Neural progenitor cell (in vitro differentiated cells): ENCODE measurements around the gene ZNF618. TPM values are rescaled to one million over a fixed set of nuclear protein-coding genes. Genes with fewer than 3 reads are reported as not detected.
A peak's percentile ranks its signal among the peaks of the same experiment; 100 is the strongest.

Experiments used
- DNase-seq: peaks from one replicate; pipeline ENCODE4 v3.0.0-alpha.2; 2016; ENCODE audit warnings: low spot score
- H2AFZ ChIP-seq: fragments of 200-600 bp; sonication (generic); replicated peaks from 2 replicates; pipeline ENCODE4 v1.6.1; 2016; ENCODE audit warnings: antibody characterized with exemption
- H3F3A ChIP-seq: fragments of 200-600 bp; sonication (generic); 2 replicates; pipeline ENCODE4 v1.6.1; 2016; ENCODE audit warnings: antibody characterized with exemption, low read depth
- H3K27ac ChIP-seq: fragments of 200-600 bp; sonication (generic); 2 replicates; pipeline ENCODE4 v1.5.1; 2016; ENCODE audit warnings: mild to moderate bottlenecking
- H3K27me3 ChIP-seq: fragments of 200-600 bp; sonication (generic); 2 replicates; pipeline ENCODE4 v1.6.1; 2016; ENCODE audit warnings: mild to moderate bottlenecking, moderate library complexity
- H3K36me3 ChIP-seq: fragments of 200-600 bp; sonication (generic); 2 replicates; pipeline ENCODE4 v1.5.1; 2016
- H3K4me1 ChIP-seq: fragments of 200-600 bp; sonication (generic); 2 replicates; pipeline ENCODE4 v1.6.1; 2016; ENCODE audit warnings: mixed run types
- H3K4me2 ChIP-seq: fragments of 200-600 bp; sonication (generic); 2 replicates; pipeline ENCODE4 v1.6.1; 2016
- H3K4me3 ChIP-seq: fragments of 200-600 bp; sonication (generic); 2 replicates; pipeline ENCODE4 v1.5.1; 2016
- H3K79me2 ChIP-seq: fragments of 200-600 bp; sonication (generic); 2 replicates; pipeline ENCODE4 v1.6.1; 2016; ENCODE audit warnings: low read depth
- H3K9ac ChIP-seq: fragments of 200-600 bp; sonication (generic); 2 replicates; pipeline ENCODE4 v1.6.1; 2016
- H3K9me3 ChIP-seq: fragments of 200-600 bp; sonication (generic); 2 replicates; pipeline ENCODE4 v1.5.1; 2016; ENCODE audit warnings: low read depth
- H4K20me1 ChIP-seq: fragments of 200-600 bp; sonication (generic); 2 replicates; pipeline ENCODE4 v1.6.1; 2016; ENCODE audit warnings: low read depth
- H3K27ac Mint-ChIP-seq: 3 replicates; pipeline ENCODE4 v1.8.0; 2021; ENCODE audit warnings: mixed read lengths
- H3K27me3 Mint-ChIP-seq: 2 replicates; pipeline ENCODE4 v1.8.0; 2022; ENCODE audit warnings: low read depth, mild to moderate bottlenecking, inconsistent platforms, moderate library complexity, mixed read lengths; ENCODE audit not compliant: insufficient read depth
- H3K36me3 Mint-ChIP-seq: 3 replicates; pipeline ENCODE4 v1.8.0; 2021; ENCODE audit warnings: mixed read lengths
- H3K4me1 Mint-ChIP-seq: 3 replicates; pipeline ENCODE4 v1.8.0; 2021; ENCODE audit warnings: mixed read lengths
- H3K4me3 Mint-ChIP-seq: 3 replicates; pipeline ENCODE4 v1.8.0; 2021; ENCODE audit warnings: mild to moderate bottlenecking, moderate library complexity, mixed read lengths
- H3K9me3 Mint-ChIP-seq: 3 replicates; pipeline ENCODE4 v1.8.0; 2020; ENCODE audit warnings: mixed read lengths
- EZH2 ChIP-seq: fragments of 200-600 bp; sonication (generic); IDR thresholded peaks from 2 replicates; pipeline ENCODE4 v1.6.1; 2017; ENCODE audit warnings: antibody characterized with exemption, mild to moderate bottlenecking, moderate library complexity
- EZH2phosphoT487 ChIP-seq: fragments of 200-600 bp; sonication (generic); IDR thresholded peaks from 2 replicates; pipeline ENCODE4 v1.6.1; 2017; ENCODE audit warnings: antibody characterized with exemption
- total RNA-seq: library from RNA; depleted of rRNA; stranded (reverse); fragments of >200 nt; gene quantifications from 2 replicates; pipeline ENCODE4 v1.2.3, GENCODE V29; 2015; ENCODE audit warnings: low replicate concordance
- TF ChIP-seq, protein P1 (sequence below): fragments of 200-600 bp; sonication (generic); IDR thresholded peaks from 2 replicates; pipeline ENCODE4 v1.5.1; 2017; ENCODE audit warnings: antibody characterized with exemption, mild to moderate bottlenecking

The ZNF618 gene
- total RNA-seq, 1 donor from 2014 or later = 10.5 TPM

DNA sequence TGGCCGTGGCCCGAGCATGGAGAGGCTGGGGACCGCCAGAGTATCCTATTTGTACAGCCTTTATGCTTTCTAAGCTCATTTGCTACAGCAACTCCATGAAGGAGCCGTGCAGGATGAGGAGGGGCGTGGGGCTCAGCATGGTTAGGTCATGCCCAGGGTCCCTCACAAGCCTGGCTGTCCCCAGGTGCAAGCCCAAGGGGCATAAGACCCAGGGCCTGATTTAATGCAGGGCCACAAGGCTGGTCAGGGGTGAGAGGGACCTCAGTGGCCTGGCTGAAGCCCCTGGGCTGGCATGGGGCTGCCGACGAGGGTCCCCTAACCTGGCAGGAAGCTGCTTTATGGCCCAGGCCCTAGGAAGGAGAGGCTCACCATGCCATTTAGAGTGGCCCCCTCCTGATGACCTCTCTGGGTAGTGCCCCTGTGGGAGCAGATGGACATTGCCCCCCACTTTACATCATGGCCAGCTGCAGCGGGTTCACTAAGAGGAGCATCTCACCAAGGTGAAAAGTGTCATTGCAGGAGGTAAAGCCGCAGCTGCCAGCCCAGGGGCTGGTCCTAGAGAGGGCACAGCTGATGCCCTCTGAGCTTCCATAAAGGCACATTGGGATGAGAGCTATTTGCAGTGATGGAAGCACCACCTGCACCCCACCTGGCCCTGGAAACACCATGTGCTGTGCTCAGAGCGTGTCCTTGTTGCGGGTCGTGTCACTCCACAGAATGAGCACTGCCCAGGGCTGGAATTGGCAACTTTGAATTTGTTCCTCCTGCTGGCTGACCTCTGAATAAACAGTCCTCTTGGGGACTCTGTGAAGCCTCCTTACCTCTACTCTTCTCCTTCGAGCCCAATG, 58.9 kb downstream of the ZNF618 start:
- TF ChIP-seq EZH2phosphoT487 (no peak), EZH2 (no peak)
- TF ChIP-seq, protein P1, sequence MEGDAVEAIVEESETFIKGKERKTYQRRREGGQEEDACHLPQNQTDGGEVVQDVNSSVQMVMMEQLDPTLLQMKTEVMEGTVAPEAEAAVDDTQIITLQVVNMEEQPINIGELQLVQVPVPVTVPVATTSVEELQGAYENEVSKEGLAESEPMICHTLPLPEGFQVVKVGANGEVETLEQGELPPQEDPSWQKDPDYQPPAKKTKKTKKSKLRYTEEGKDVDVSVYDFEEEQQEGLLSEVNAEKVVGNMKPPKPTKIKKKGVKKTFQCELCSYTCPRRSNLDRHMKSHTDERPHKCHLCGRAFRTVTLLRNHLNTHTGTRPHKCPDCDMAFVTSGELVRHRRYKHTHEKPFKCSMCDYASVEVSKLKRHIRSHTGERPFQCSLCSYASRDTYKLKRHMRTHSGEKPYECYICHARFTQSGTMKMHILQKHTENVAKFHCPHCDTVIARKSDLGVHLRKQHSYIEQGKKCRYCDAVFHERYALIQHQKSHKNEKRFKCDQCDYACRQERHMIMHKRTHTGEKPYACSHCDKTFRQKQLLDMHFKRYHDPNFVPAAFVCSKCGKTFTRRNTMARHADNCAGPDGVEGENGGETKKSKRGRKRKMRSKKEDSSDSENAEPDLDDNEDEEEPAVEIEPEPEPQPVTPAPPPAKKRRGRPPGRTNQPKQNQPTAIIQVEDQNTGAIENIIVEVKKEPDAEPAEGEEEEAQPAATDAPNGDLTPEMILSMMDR = no peak
- no peak overlapping the region for H2AFZ ChIP-seq
- peaks cover 69% of the 10 kb centered on the region for H4K20me1 ChIP-seq
- Mint-ChIP-seq H3K27ac (no peak overlapping the region), H3K36me3 (peaks cover 1% of the 10 kb centered on the region), H3K4me1 (peaks cover 6% of the 10 kb centered on the region), H3K9me3 (peaks cover 10% of the 10 kb centered on the region), H3K27me3 (no peaks in the 10 kb centered on the region), H3K4me3 (no peak overlapping the region)
- H3K9ac ChIP-seq = no peak overlapping the region
- H3K9me3 ChIP-seq = no peaks in the 10 kb centered on the region
- H3K4me2 ChIP-seq = no peak overlapping the region
- no peaks in the 10 kb centered on the region for H3F3A ChIP-seq
- DNase-seq = no peak
- H3K4me1 ChIP-seq = peaks cover 17% of the 10 kb centered on the region
- no peaks in the 10 kb centered on the region for H3K27me3 ChIP-seq
- H3K79me2 ChIP-seq = peaks cover 92% of the 10 kb centered on the region
- no peak overlapping the region for H3K4me3 ChIP-seq
- H3K36me3 ChIP-seq = no peaks in the 10 kb centered on the region
- no peak overlapping the region for H3K27ac ChIP-seq

DNA sequence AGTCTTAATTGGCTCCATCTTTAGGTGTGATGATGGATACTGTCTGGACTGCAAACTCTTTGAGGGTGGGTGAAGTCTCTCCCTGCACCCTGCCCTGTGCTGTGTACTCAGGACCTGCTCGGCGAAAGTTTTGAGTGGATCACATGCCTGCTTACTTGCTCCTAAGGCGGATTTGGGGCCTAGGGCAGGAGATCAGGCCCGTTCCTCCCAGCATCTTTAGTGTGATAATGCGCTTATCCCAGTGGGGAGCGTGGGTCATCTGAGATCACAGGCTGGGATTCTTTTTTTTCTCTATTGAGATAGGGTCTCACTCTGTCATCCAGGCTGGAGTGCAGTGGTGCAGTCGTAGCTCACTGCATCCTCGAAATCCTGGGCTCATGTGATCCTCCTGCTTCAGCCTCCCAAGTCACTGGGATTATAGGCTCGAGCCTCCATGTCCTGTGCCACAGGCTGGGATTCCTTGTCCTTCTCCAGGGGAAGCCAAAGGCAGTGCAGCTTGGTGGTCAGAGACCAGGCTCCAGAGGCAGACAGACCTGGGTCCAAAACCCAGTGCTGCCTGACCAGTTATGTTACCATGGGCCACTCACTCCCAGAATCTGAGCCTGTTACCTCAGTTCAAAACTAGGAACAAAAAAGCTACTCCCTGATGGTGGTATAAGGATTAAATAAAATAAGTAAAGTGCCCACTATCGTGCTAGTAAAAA, 59.7 kb downstream of the ZNF618 start:
- TF ChIP-seq EZH2 = no peak
- no peak for TF ChIP-seq EZH2phosphoT487
- no peak overlapping the region for H3K4me3 ChIP-seq
- H3K9me3 Mint-ChIP-seq = peaks cover 15% of the 10 kb centered on the region
- no peak overlapping the region for H3K4me3 Mint-ChIP-seq
- no peaks in the 10 kb centered on the region for H3K9me3 ChIP-seq
- no peaks in the 10 kb centered on the region for H3F3A ChIP-seq
- peaks cover 92% of the 10 kb centered on the region for H3K79me2 ChIP-seq
- peak; percentile 49 for DNase-seq
- H3K4me2 ChIP-seq = no peak overlapping the region
- H4K20me1 ChIP-seq = peaks cover 63% of the 10 kb centered on the region
- peaks cover 1% of the 10 kb centered on the region for H3K36me3 Mint-ChIP-seq
- no peaks in the 10 kb centered on the region for H3K27me3 Mint-ChIP-seq
- H2AFZ ChIP-seq = no peak overlapping the region
- H3K4me1 ChIP-seq = peaks cover 15% of the 10 kb centered on the region
- H3K27ac Mint-ChIP-seq = no peak overlapping the region
- H3K27me3 ChIP-seq = no peaks in the 10 kb centered on the region
- no peak overlapping the region for H3K9ac ChIP-seq
- H3K27ac ChIP-seq = no peak overlapping the region
- peaks cover 6% of the 10 kb centered on the region for H3K4me1 Mint-ChIP-seq
- H3K36me3 ChIP-seq = no peaks in the 10 kb centered on the region

DNA sequence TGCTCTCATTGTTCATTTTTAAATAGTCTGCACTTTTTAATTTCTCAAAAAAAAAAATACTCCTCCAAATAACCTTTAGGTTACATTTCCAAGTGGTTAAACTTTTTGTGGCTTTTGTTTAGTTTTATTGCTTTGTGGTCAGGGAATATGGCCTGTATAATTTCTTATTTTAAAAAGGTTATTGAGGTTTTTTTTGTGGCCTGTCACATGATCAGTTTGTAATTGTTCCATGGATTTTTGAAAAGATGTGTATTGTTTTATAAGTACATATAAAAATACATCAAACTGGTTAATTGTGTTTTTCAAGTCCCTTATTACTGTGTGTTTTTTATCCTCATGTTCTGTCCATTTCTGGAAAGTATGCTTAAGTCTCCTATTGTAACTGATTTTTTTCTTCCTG, 64.0 kb downstream of the ZNF618 start:
- Histone ChIP-seq H3K27me3 (no peaks in the 10 kb centered on the region), H3F3A (no peaks in the 10 kb centered on the region), H2AFZ (no peak overlapping the region), H3K4me3 (no peak overlapping the region), H3K9me3 (no peaks in the 10 kb centered on the region), H3K4me1 (peaks cover 16% of the 10 kb centered on the region), H3K9ac (no peak overlapping the region), H4K20me1 (peaks cover 38% of the 10 kb centered on the region), H3K36me3 (no peaks in the 10 kb centered on the region), H3K4me2 (no peak overlapping the region), H3K79me2 (peaks cover 92% of the 10 kb centered on the region), H3K27ac (no peak overlapping the region)
- H3K4me3 Mint-ChIP-seq = no peak overlapping the region
- TF ChIP-seq, protein P1 = no peak
- TF ChIP-seq EZH2phosphoT487 (no peak), EZH2 (no peak)
- no peaks in the 10 kb centered on the region for H3K27me3 Mint-ChIP-seq
- H3K9me3 Mint-ChIP-seq = peaks cover 22% of the 10 kb centered on the region
- DNase-seq = no peak
- H3K27ac Mint-ChIP-seq = no peak overlapping the region
- H3K4me1 Mint-ChIP-seq = peaks cover 6% of the 10 kb centered on the region
- H3K36me3 Mint-ChIP-seq = peaks cover 24% of the 10 kb centered on the region
